ENCODE data around the gene LRRC3C.

GRCh38 chr17:39927101-39927928 lies at the start of gene LRRC3C, which contains the start of gene ORMDL3:
- TF ChIP-seq MAX (IDR thresholded peaks at IDR 0.05) (peak; percentile 58), ZBTB33 (IDR thresholded peaks at IDR 0.05) (peak; percentile 70), CTCF (IDR thresholded peaks at IDR 0.05; ENCODE audit: low read depth, low read length, missing input control) (no peak), RAD21 (IDR thresholded peaks at IDR 0.05) (peak in 1 of 2 donors; percentile 41), REST (IDR thresholded peaks at IDR 0.05) (peak; percentile 64), JUND (IDR thresholded peaks at IDR 0.05) (peak; percentile 59 to 68), HNF4A (conservative IDR thresholded peaks at IDR 0.05) (peak in 1 of 2 donors; percentile 62), TAF1 (conservative IDR thresholded peaks at IDR 0.05) (peak; percentile 71), GABPA (IDR thresholded peaks at IDR 0.05 in 1 of 2, conservative IDR thresholded peaks at IDR 0.05 in 1 of 2) (peak in 1 of 2 donors; percentile 74), SP1 (IDR thresholded peaks at IDR 0.05) (peak; percentile 64), YY1 (IDR thresholded peaks at IDR 0.05) (peak; percentile 80)

All from liver (tissue), 3 donors.